Measurements from ENCODE around the gene SULT1A1. TPM values are rescaled to one million over a fixed set of nuclear protein-coding genes. Genes with fewer than 3 reads are reported as not detected.
"Not testable (repeated sequence)": the region's sequence is repeated elsewhere in the genome, so short reads cannot be mapped to it uniquely, and the experiment has no call there.

Gene SULT1A1
- total and polyA plus RNA-seq, 2 of the 8 experiments (the other 6 are each of a cell fraction or from before 2014, with no cell fraction given) = 2.1 to 4.0 TPM

- H3K18ac ChIP-seq (ENCODE audit: extremely low read depth, low read length); CTCF ChIA-PET (ENCODE audit: partially characterized antibody); DNase-seq (ENCODE audit: low read depth in 1 of 2, low spot score in 2 of 2); H3K23me2 ChIP-seq (ENCODE audit: low read depth, low read length); H3K23ac ChIP-seq (ENCODE audit: insufficient read length); H2AFZ ChIP-seq (ENCODE audit: low read length); H4K91ac ChIP-seq (replicated peaks; ENCODE audit: insufficient read length, low read length); H2AK5ac ChIP-seq (ENCODE audit: low read depth, low read length); H2BK12ac ChIP-seq (ENCODE audit: low read depth, low read length); H3K79me2 ChIP-seq (ENCODE audit: control insufficient read depth in 1 of 2, insufficient read depth in 2 of 2, low read length in 2 of 2); POLR2A ChIA-PET (ENCODE audit: partially characterized antibody); H3K27ac ChIP-seq (ENCODE audit: low read depth, low read length); H3K9ac ChIP-seq (replicated peaks in 1 of 4; ENCODE audit: extremely low read depth in 1 of 4, low read depth in 3 of 4, low read length in 3 of 4); H3K14ac ChIP-seq (ENCODE audit: insufficient read length); H3K4me3 ChIP-seq (ENCODE audit: extremely low read depth in 1 of 4, insufficient read depth in 2 of 4, low read depth in 3 of 4, low read length in 4 of 4); H2BK15ac ChIP-seq (ENCODE audit: low read length); H3K9me3 ChIP-seq (ENCODE audit: insufficient read depth in 2 of 2, low read depth in 1 of 2, low read length in 1 of 2); H3K56ac ChIP-seq (replicated peaks; ENCODE audit: insufficient read length, low read depth, low read length); H4K20me1 ChIP-seq (replicated peaks in 1 of 2; ENCODE audit: control insufficient read depth in 1 of 2, insufficient read depth in 2 of 2, low read length in 2 of 2); H3K4ac ChIP-seq (replicated peaks; ENCODE audit: insufficient read length, low read depth, low read length); H3K79me1 ChIP-seq (ENCODE audit: low read depth, low read length); FAIRE-seq; H4K8ac ChIP-seq (ENCODE audit: extremely low read depth, insufficient read depth, low read length); H3K27me3 ChIP-seq (replicated peaks in 1 of 4; ENCODE audit: control insufficient read depth in 3 of 4, extremely low read depth in 1 of 4, insufficient read depth in 3 of 4, low read length in 3 of 4); H2BK20ac ChIP-seq (ENCODE audit: low read length); H2BK5ac ChIP-seq (ENCODE audit: low read depth, low read length); H4K5ac ChIP-seq (ENCODE audit: insufficient read length, low read depth, low read length); H2BK120ac ChIP-seq (replicated peaks; ENCODE audit: low read depth, low read length); H3K36me3 ChIP-seq (ENCODE audit: control insufficient read depth in 2 of 4, insufficient read depth in 4 of 4, low read length in 3 of 4); H3K4me2 ChIP-seq (ENCODE audit: insufficient read depth in 1 of 2, low read depth in 2 of 2, low read length in 2 of 2): not testable (repeated sequence)
- H3K4me1 ChIP-seq (replicated peaks in 1 of 4; ENCODE audit: control insufficient read depth in 3 of 4, insufficient read depth in 4 of 4, low read length in 3 of 4) = peaks cover 2 to 15% (median 7%) of the 10 kb centered on the region in 4 experiments
- no CpG with 5 or more reads among the region's 17 CpGs for WGBS, 2 experiments (ENCODE audit: extremely low coverage in 1 of 2, insufficient coverage in 1 of 2, insufficient read length in 1 of 2, insufficient replicate concordance in 2 of 2, low coverage in 1 of 2, low lambda C conversion rate in 2 of 2, missing lambda C conversion rate in 1 of 2)
Observed at GRCh38 chr16:28599377-28600285, 10.2 kb downstream of the SULT1A1 start.

Data from H1 (cell line).